Smooth muscle cell (in vitro differentiated cells): Measurements from ENCODE around the gene DOCK7. TPM values are rescaled to one million over a fixed set of nuclear protein-coding genes. Genes with fewer than 3 reads are reported as not detected.

Experiments
- DNase-seq: peaks from one replicate; lab custom pipeline; 2025; ENCODE audit not compliant: unreplicated experiment; lab: John Stamatoyannopoulos, UW
- H2AFZ ChIP-seq: fragments of 200-600 bp; sonication (generic); 2 replicates; pipeline ENCODE4 v1.6.0; 2016; ENCODE audit warnings: antibody characterized with exemption, low read depth, mild to moderate bottlenecking
- H3F3A ChIP-seq: fragments of 200-600 bp; sonication (generic); 2 replicates; pipeline ENCODE4 v1.6.0; 2017; ENCODE audit warnings: antibody characterized with exemption, low read depth
- H3K27ac ChIP-seq: fragments of 200-600 bp; sonication (generic); 2 replicates; pipeline ENCODE4 v1.5.1; 2016; ENCODE audit warnings: low read depth, mild to moderate bottlenecking
- H3K27me3 ChIP-seq: fragments of 200-600 bp; sonication (generic); 2 replicates; pipeline ENCODE4 v1.6.1; 2016; ENCODE audit warnings: low read depth, mild to moderate bottlenecking
- H3K36me3 ChIP-seq: fragments of 200-600 bp; sonication (generic); 2 replicates; pipeline ENCODE4 v1.5.1; 2016; ENCODE audit warnings: low read depth
- H3K4me1 ChIP-seq: fragments of 200-600 bp; sonication (generic); 2 replicates; pipeline ENCODE4 v1.5.1; 2016; ENCODE audit warnings: low read depth
- H3K4me2 ChIP-seq: fragments of 200-600 bp; sonication (generic); 2 replicates; pipeline ENCODE4 v1.6.0; 2016; ENCODE audit warnings: mild to moderate bottlenecking
- H3K4me3 ChIP-seq: fragments of 200-600 bp; sonication (generic); 2 replicates; pipeline ENCODE4 v1.5.1; 2016; ENCODE audit warnings: mild to moderate bottlenecking
- H3K79me2 ChIP-seq: fragments of 200-600 bp; sonication (generic); 2 replicates; pipeline ENCODE4 v1.6.0; 2016; ENCODE audit warnings: low read depth, mild to moderate bottlenecking
- H3K9ac ChIP-seq: fragments of 200-600 bp; sonication (generic); 2 replicates; pipeline ENCODE4 v1.6.0; 2016; ENCODE audit warnings: low read depth
- H3K9me3 ChIP-seq: fragments of 200-600 bp; sonication (generic); replicated peaks from 2 replicates; pipeline ENCODE4 v1.5.1; 2016; ENCODE audit warnings: low read depth
- H4K20me1 ChIP-seq: fragments of 200-600 bp; sonication (generic); 2 replicates; pipeline ENCODE4 v1.6.0; 2016; ENCODE audit warnings: low read depth
- CTCF ChIP-seq: fragments of 200-600 bp; sonication (generic); IDR thresholded peaks from 2 replicates; pipeline ENCODE4 v1.5.1; 2017; ENCODE audit warnings: borderline replicate concordance, mild to moderate bottlenecking, antibody characterized with exemption; ENCODE audit not compliant: insufficient read depth, poor library complexity, severe bottlenecking
- WGBS: methylation state at CpG from one replicate; pipeline ENCODE4 v1.1.7; 2016; ENCODE audit warnings: low lambda C conversion rate; 5-methylcytosine and 5-hydroxymethylcytosine counted together
- polyA plus RNA-seq: library from polyadenylated mRNA; unstranded; fragments of >200 nt; fragmentation: Nextera tagmentation; extraction: Ambion mirVana; gene quantifications from 2 replicates; pipeline ENCODE4 v1.2.1, GENCODE V29; 2016
- total RNA-seq: library from RNA; depleted of rRNA; stranded (reverse); fragments of >200 nt; gene quantifications from 2 replicates; pipeline ENCODE4 v1.2.3, GENCODE V29; 2014

The DOCK7 gene
- total and polyA plus RNA-seq, 2 experiments from 2014 or later: 19.6 to 81.3 TPM

GRCh38 chr1:62676611-62677356, 11.4 kb downstream of the DOCK7 start:
- H3K4me1 ChIP-seq: no peaks in the 10 kb centered on the region
- H3K4me2 ChIP-seq: peak overlapping the region; percentile 9
- H3K36me3 ChIP-seq: no peaks in the 10 kb centered on the region
- TF ChIP-seq CTCF: no peak
- no peaks in the 10 kb centered on the region for H3K27me3 ChIP-seq
- peaks cover 5% of the 10 kb centered on the region for H3F3A ChIP-seq
- H3K27ac ChIP-seq: peak overlapping the region; percentile 37
- H3K79me2 ChIP-seq: peaks cover 83% of the 10 kb centered on the region
- no peak overlapping the region for H3K9ac ChIP-seq
- 95% methylated on average over 2 of the region's 2 CpGs for WGBS
- peaks cover 78% of the 10 kb centered on the region for H4K20me1 ChIP-seq
- no peaks in the 10 kb centered on the region for H3K9me3 ChIP-seq
- no peak overlapping the region for H2AFZ ChIP-seq
- DNase-seq: no peak
- H3K4me3 ChIP-seq: no peak overlapping the region

- 90% methylated on average over 1 of the region's 1 CpG for WGBS
Observed at GRCh38 chr1:62673629-62674028, 14.6 kb downstream of the DOCK7 start.

GRCh38 chr1:62672029-62672428, 16.2 kb downstream of the DOCK7 start:
- TF ChIP-seq CTCF: no peak
- Histone ChIP-seq H3K9ac (no peak overlapping the region), H3K4me2 (peak overlapping the region; percentile 4), H3K4me1 (no peaks in the 10 kb centered on the region), H3F3A (peaks cover 4% of the 10 kb centered on the region), H3K4me3 (no peak overlapping the region), H3K9me3 (no peaks in the 10 kb centered on the region), H4K20me1 (peaks cover 83% of the 10 kb centered on the region), H3K36me3 (no peaks in the 10 kb centered on the region), H3K27me3 (no peaks in the 10 kb centered on the region), H3K27ac (no peak overlapping the region), H2AFZ (no peak overlapping the region), H3K79me2 (peaks cover 73% of the 10 kb centered on the region)
- 85% methylated on average over 1 of the region's 1 CpG for WGBS
- DNase-seq: no peak

More at GRCh38 chr1:62673629-62674028, 14.6 kb downstream of the DOCK7 start:
- Histone ChIP-seq H3K9me3 (no peaks in the 10 kb centered on the region), H3K27ac (no peak overlapping the region), H3K4me1 (no peaks in the 10 kb centered on the region), H3K4me2 (no peak overlapping the region), H3K79me2 (peaks cover 75% of the 10 kb centered on the region), H2AFZ (no peak overlapping the region), H3K4me3 (no peak overlapping the region), H3K27me3 (no peaks in the 10 kb centered on the region), H3K36me3 (no peaks in the 10 kb centered on the region), H4K20me1 (peaks cover 82% of the 10 kb centered on the region), H3F3A (peaks cover 4% of the 10 kb centered on the region), H3K9ac (no peak overlapping the region)
- no peak for TF ChIP-seq CTCF
- no peak for DNase-seq

GRCh38 chr1:62654744-62655143, 33.4 kb downstream of the DOCK7 start:
- Histone ChIP-seq H3K4me1 (no peaks in the 10 kb centered on the region), H3K36me3 (peaks cover 13% of the 10 kb centered on the region), H3K9ac (no peak overlapping the region), H3K4me2 (no peak overlapping the region), H3K9me3 (no peaks in the 10 kb centered on the region), H3K79me2 (peaks cover 39% of the 10 kb centered on the region), H3K27me3 (no peaks in the 10 kb centered on the region), H3K4me3 (no peak overlapping the region), H3K27ac (no peak overlapping the region), H3F3A (no peaks in the 10 kb centered on the region), H2AFZ (no peak overlapping the region), H4K20me1 (peaks cover 55% of the 10 kb centered on the region)
- DNase-seq: no peak
- no peak for TF ChIP-seq CTCF
- WGBS: 94% methylated on average over 1 of the region's 1 CpG
